ENCODE measurements around the gene SRPK1.

Gene SRPK1

GRCh38 chr6:35808688-35809087 lies 112.2 kb downstream of the SRPK1 start:
- no peak overlapping the region for H3K27ac ChIP-seq
- TF ChIP-seq POLR2AphosphoS5 (IDR thresholded peaks at IDR 0.05; ENCODE audit: borderline replicate concordance, low read depth, low read length) (no peak), EZH2 (IDR thresholded peaks at IDR 0.05) (no peak), FOXP2 (optimal IDR thresholded peaks at IDR 0.05; ENCODE audit: control extremely low read depth, extremely low read length, insufficient read depth) (no peak)
- H3K9ac ChIP-seq (ENCODE audit: insufficient read length) = no peak overlapping the region
- H3K4me3 ChIP-seq = no peak overlapping the region
- H3K36me3 ChIP-seq (ENCODE audit: insufficient read depth, low read length) = no peaks in the 10 kb centered on the region
- no peaks in the 10 kb centered on the region for H3K9me3 ChIP-seq (ENCODE audit: low read depth, low read length)
- no peak for DNase-seq (ENCODE audit: low read depth, low spot score)

- Histone ChIP-seq H3K27ac (no peak within 1 kb of the TSS), H3K36me3 (ENCODE audit: insufficient read depth, low read length) (no peaks in the 10 kb centered on the region), H3K9ac (ENCODE audit: insufficient read length) (no peak within 1 kb of the TSS), H3K4me3 (peak within 1 kb of the TSS; percentile 21; the same call in 1 of the 2 replicates), H3K9me3 (ENCODE audit: low read depth, low read length) (no peaks in the 10 kb centered on the region)
- DNase-seq (ENCODE audit: low read depth, low spot score) = no peak
- no peak for TF ChIP-seq FOXP2 (optimal IDR thresholded peaks at IDR 0.05; ENCODE audit: control extremely low read depth, extremely low read length, insufficient read depth)
- TF ChIP-seq EZH2 (IDR thresholded peaks at IDR 0.05) = no peak
- no peak for TF ChIP-seq POLR2AphosphoS5 (IDR thresholded peaks at IDR 0.05; ENCODE audit: borderline replicate concordance, low read depth, low read length)
Observed at GRCh38 chr6:35804996-35805736, 115.7 kb downstream of the SRPK1 start, which contains the start of gene LHFPL5. Gene LHFPL5 (plus strand): TSS chr6:35805352. CDS start chr6:35805671, 319 bp downstream.

- Histone ChIP-seq H3K9ac (ENCODE audit: insufficient read length) (no peak overlapping the region), H3K9me3 (ENCODE audit: low read depth, low read length) (no peaks in the 10 kb centered on the region), H3K36me3 (ENCODE audit: insufficient read depth, low read length) (no peaks in the 10 kb centered on the region), H3K27ac (no peak overlapping the region), H3K4me3 (no peak overlapping the region)
- TF ChIP-seq EZH2 (IDR thresholded peaks at IDR 0.05) = no peak
- no peak for TF ChIP-seq FOXP2 (optimal IDR thresholded peaks at IDR 0.05; ENCODE audit: control extremely low read depth, extremely low read length, insufficient read depth)
- TF ChIP-seq POLR2AphosphoS5 (IDR thresholded peaks at IDR 0.05; ENCODE audit: borderline replicate concordance, low read depth, low read length) = no peak
- DNase-seq (ENCODE audit: low read depth, low spot score) = no peak
Observed at GRCh38 chr6:35801148-35801547, 119.8 kb downstream of the SRPK1 start.

GRCh38 chr6:35798706-35799105 lies 122.2 kb downstream of the SRPK1 start:
- Histone ChIP-seq H3K4me3 (no peak overlapping the region), H3K9me3 (ENCODE audit: low read depth, low read length) (no peaks in the 10 kb centered on the region), H3K9ac (ENCODE audit: insufficient read length) (no peak overlapping the region), H3K27ac (no peak overlapping the region), H3K36me3 (ENCODE audit: insufficient read depth, low read length) (no peaks in the 10 kb centered on the region)
- DNase-seq (ENCODE audit: low read depth, low spot score) = no peak
- TF ChIP-seq FOXP2 (optimal IDR thresholded peaks at IDR 0.05; ENCODE audit: control extremely low read depth, extremely low read length, insufficient read depth) (no peak), POLR2AphosphoS5 (IDR thresholded peaks at IDR 0.05; ENCODE audit: borderline replicate concordance, low read depth, low read length) (no peak), EZH2 (IDR thresholded peaks at IDR 0.05) (no peak)

- no peak overlapping the region for H3K4me3 ChIP-seq
- DNase-seq (ENCODE audit: low read depth, low spot score) = no peak
- TF ChIP-seq FOXP2 (optimal IDR thresholded peaks at IDR 0.05; ENCODE audit: control extremely low read depth, extremely low read length, insufficient read depth) = no peak
- TF ChIP-seq POLR2AphosphoS5 (IDR thresholded peaks at IDR 0.05; ENCODE audit: borderline replicate concordance, low read depth, low read length) = no peak
- TF ChIP-seq EZH2 (IDR thresholded peaks at IDR 0.05) = no peak
- H3K27ac ChIP-seq = no peak overlapping the region
- H3K36me3 ChIP-seq (ENCODE audit: insufficient read depth, low read length) = no peaks in the 10 kb centered on the region
- no peaks in the 10 kb centered on the region for H3K9me3 ChIP-seq (ENCODE audit: low read depth, low read length)
- H3K9ac ChIP-seq (ENCODE audit: insufficient read length) = no peak overlapping the region
Observed at GRCh38 chr6:35797837-35798526, 122.9 kb downstream of the SRPK1 start.

GRCh38 chr6:35796236-35796635 lies 124.7 kb downstream of the SRPK1 start:
- Histone ChIP-seq H3K4me3 (no peak overlapping the region), H3K27ac (no peak overlapping the region), H3K36me3 (ENCODE audit: insufficient read depth, low read length) (no peaks in the 10 kb centered on the region), H3K9me3 (ENCODE audit: low read depth, low read length) (no peaks in the 10 kb centered on the region), H3K9ac (ENCODE audit: insufficient read length) (no peak overlapping the region)
- TF ChIP-seq FOXP2 (optimal IDR thresholded peaks at IDR 0.05; ENCODE audit: control extremely low read depth, extremely low read length, insufficient read depth) (no peak), EZH2 (IDR thresholded peaks at IDR 0.05) (no peak), POLR2AphosphoS5 (IDR thresholded peaks at IDR 0.05; ENCODE audit: borderline replicate concordance, low read depth, low read length) (no peak)
- no peak for DNase-seq (ENCODE audit: low read depth, low spot score)

- DNase-seq (ENCODE audit: low read depth, low spot score) = no peak
- TF ChIP-seq EZH2 (IDR thresholded peaks at IDR 0.05) (no peak), POLR2AphosphoS5 (IDR thresholded peaks at IDR 0.05; ENCODE audit: borderline replicate concordance, low read depth, low read length) (no peak), FOXP2 (optimal IDR thresholded peaks at IDR 0.05; ENCODE audit: control extremely low read depth, extremely low read length, insufficient read depth) (no peak)
- Histone ChIP-seq H3K9ac (ENCODE audit: insufficient read length) (no peak overlapping the region), H3K27ac (no peak overlapping the region), H3K36me3 (ENCODE audit: insufficient read depth, low read length) (no peaks in the 10 kb centered on the region), H3K4me3 (no peak overlapping the region), H3K9me3 (ENCODE audit: low read depth, low read length) (no peaks in the 10 kb centered on the region)
Observed at GRCh38 chr6:35795453-35796071, 125.3 kb downstream of the SRPK1 start.

Data from SK-N-MC (cell line).